Esophagus squamous epithelium (tissue), 5 donors: Measurements from ENCODE around the gene SMYD4. TPM values are rescaled to one million over a fixed set of nuclear protein-coding genes. Genes with fewer than 3 reads are reported as not detected.

Experiments used
- DNase-seq: peaks from one replicate; lab custom pipeline; 2025; lab: John Stamatoyannopoulos, UW
- H3K27ac ChIP-seq, 4 donors: fragments of 200-600 bp; sonication (generic); one replicate each; pipeline ENCODE4 v1.5.1; 2016 to 2019; ENCODE audit warnings: mild to moderate bottlenecking in 1 of 4
- H3K27me3 ChIP-seq, 4 donors: fragments of 200-600 bp; sonication (generic); 1 replicate in 3 of 4; 2 replicates in 1 of 4; pipeline versions ENCODE4 v1.5.1 to v1.6.0; 2017 to 2021; ENCODE audit warnings: antibody characterized with exemption in 1 of 4
- H3K36me3 ChIP-seq, 3 donors: fragments of 200-600 bp; sonication (generic); one replicate each; pipeline ENCODE4 v1.5.1; 2016 to 2019
- H3K4me1 ChIP-seq, 3 donors: fragments of 200-600 bp; sonication (generic); one replicate each; pipeline ENCODE4 v1.5.1; 2017 to 2019
- H3K4me3 ChIP-seq, 4 donors: fragments of 200-600 bp; sonication (generic); 1 replicate in 3 of 4; 2 replicates in 1 of 4; pipeline ENCODE4 v1.5.1; 2016 to 2019; ENCODE audit warnings: mild to moderate bottlenecking in 2 of 4, moderate library complexity in 1 of 4
- H3K9me3 ChIP-seq, 3 donors: fragments of 200-600 bp; sonication (generic); one replicate each; pipeline ENCODE4 v1.5.1; 2016 to 2019
- CTCF ChIP-seq, 6 experiments: fragments of 450-650 bp in 4 of 6; fragments of 200-600 bp in 2 of 6; sonication (generic) in 2 of 6; IDR thresholded peaks; one replicate each; pipeline ENCODE4 v1.5.1; 2016 to 2019; ENCODE audit warnings: antibody characterized with exemption in 6 of 6, mild to moderate bottlenecking in 4 of 6, moderate library complexity in 4 of 6
- POLR2A ChIP-seq, 4 donors: fragments of 450-650 bp; IDR thresholded peaks; one replicate each; pipeline ENCODE4 v1.6.1; 2017; ENCODE audit warnings: antibody characterized with exemption in 4 of 4, mild to moderate bottlenecking in 4 of 4, moderate library complexity in 3 of 4
- WGBS, 2 donors: methylation state at CpG; one replicate each; pipeline ENCODE4 v1.1.5; 2018; 5-methylcytosine and 5-hydroxymethylcytosine counted together
- intact Hi-C: fragments of 100-400 bp; cut with DNase I; formaldehyde crosslinking; loops from one replicate; pipeline ENCODE4 v1.15.0; 2022
- total RNA-seq, 4 donors: library from RNA; depleted of rRNA; stranded (reverse); fragments of >200 nt; gene quantifications; one replicate each; pipeline ENCODE4 v1.1.0, GENCODE V29; 2016
- donor health status: DM: yes; HTN: yes; CAD: no.

Gene SMYD4
- total RNA-seq, 4 donors from 2014 or later, result 5.0 to 9.0 (median 6.5) TPM

DNA sequence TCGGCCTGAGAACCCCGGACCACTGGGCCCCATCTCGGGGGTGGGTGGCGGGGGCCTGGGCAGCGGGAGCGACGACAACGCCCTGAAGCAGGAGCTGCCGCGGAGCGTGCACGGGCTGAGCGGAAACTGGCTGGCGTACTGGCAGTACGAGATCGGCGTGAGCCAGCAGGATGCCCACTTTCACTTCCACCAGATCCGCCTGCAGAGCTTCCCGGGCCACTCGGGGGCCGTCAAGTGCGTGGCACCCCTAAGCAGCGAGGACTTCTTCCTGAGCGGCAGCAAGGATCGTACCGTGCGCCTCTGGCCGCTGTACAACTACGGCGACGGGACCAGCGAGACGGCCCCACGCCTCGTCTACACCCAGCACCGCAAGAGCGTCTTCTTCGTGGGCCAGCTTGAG lies 95.9 kb downstream of the SMYD4 start:
- Histone ChIP-seq H3K4me1 (peaks cover 25 to 54% (median 38%) of the 10 kb centered on the region in 3 donors), H3K9me3 (no peaks in the 10 kb centered on the region), H3K36me3 (peaks cover 16 to 96% (median 25%) of the 10 kb centered on the region in 3 donors), H3K4me3 (no peak overlapping the region), H3K27ac (no peak overlapping the region), H3K27me3 (no peaks in the 10 kb centered on the region)
- TF ChIP-seq CTCF (IDR thresholded peaks at IDR 0.05) (no peak), POLR2A (IDR thresholded peaks at IDR 0.05) (no peak)
- intact Hi-C loops, result no loop called here
- DNase-seq, result no peak
- 90 to 94% methylated on average over 25 to 27 of the region's 38 CpGs for WGBS, 2 donors

- H3K4me1 ChIP-seq, result peaks cover 25 to 63% (median 38%) of the 10 kb centered on the region in 3 donors
- H3K27ac ChIP-seq, result no peak overlapping the region
- TF ChIP-seq CTCF (IDR thresholded peaks at IDR 0.05) (no peak), POLR2A (IDR thresholded peaks at IDR 0.05) (no peak)
- H3K27me3 ChIP-seq, result no peaks in the 10 kb centered on the region
- no peaks in the 10 kb centered on the region for H3K9me3 ChIP-seq
- intact Hi-C loops, result no loop called here
- 72 to 73% methylated on average over 9 of the region's 11 CpGs for WGBS, 2 donors
- H3K36me3 ChIP-seq, result peaks cover 22 to 97% (median 22%) of the 10 kb centered on the region in 3 donors
- H3K4me3 ChIP-seq, result no peak overlapping the region
- no peak for DNase-seq
Observed at GRCh38 chr17:1732833-1733321, 96.8 kb downstream of the SMYD4 start.

DNA sequence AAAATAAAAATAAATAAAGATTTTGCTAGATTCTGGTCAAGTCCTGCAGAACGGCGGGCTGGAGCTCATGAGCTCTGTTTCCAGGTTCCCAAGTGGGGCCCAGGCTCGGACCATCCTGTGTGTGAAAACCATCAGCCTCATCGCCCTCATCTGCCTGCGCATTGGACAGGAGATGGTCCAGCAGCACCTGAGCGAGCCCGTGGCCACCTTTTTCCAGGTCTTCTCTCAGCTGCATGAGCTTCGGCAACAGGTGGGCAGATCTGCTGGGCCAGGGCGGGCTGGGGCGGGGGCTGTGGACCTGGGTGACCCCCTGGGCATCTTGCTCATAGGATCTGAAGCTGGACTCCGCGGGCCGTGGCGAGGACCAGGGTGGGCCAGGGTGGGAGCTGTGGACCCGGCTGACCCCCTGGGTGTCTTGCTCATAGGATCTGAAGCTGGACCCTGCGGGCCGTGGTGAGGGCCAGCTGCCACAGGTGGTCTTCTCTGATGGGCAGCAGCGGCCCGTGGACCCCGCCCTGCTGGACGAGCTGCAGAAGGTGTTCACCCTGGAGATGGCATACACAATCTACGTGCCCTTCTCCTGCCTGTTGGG lies 97.4 kb downstream of the SMYD4 start:
- intact Hi-C loops, result no loop called here
- H3K36me3 ChIP-seq, result peaks cover 21 to 97% (median 23%) of the 10 kb centered on the region in 3 donors

DNA sequence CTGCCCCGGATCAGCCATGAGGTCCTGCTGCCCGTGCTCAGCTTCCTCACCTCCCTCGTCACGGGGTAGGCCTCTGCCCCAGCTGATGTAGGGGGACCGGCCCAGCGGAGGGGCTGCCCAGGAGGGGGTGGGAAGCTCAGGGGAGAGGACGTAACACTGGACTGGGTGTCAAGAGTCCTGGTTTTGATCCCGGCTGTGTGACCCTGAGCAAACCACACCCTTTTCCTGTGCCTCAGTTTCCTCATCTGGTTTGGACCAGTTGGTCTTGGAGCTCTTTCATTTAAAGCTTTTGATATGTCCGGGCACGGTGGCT lies 98.6 kb downstream of the SMYD4 start:
- Histone ChIP-seq H3K4me1 (peaks cover 25 to 65% (median 36%) of the 10 kb centered on the region in 3 donors), H3K27ac (peak overlapping the region; percentile 72 to 92 (median 84)), H3K36me3 (peaks cover 26 to 97% (median 28%) of the 10 kb centered on the region in 3 donors), H3K9me3 (no peaks in the 10 kb centered on the region), H3K4me3 (peak overlapping the region in 2 of 4 donors; percentile 15 to 51), H3K27me3 (no peaks in the 10 kb centered on the region)
- intact Hi-C loops, result no loop called here
- no peak for TF ChIP-seq CTCF (IDR thresholded peaks at IDR 0.05)
- no peak for DNase-seq
- WGBS, 2 donors, result no CpG with 5 or more reads among the region's 10 CpGs

More for the DNA sequence above, 97.4 kb downstream of the SMYD4 start:
- TF ChIP-seq CTCF (IDR thresholded peaks at IDR 0.05) (no peak), POLR2A (IDR thresholded peaks at IDR 0.05) (no peak)
- WGBS, 2 donors, result 93 to 97% methylated on average over 5 to 9 of the region's 22 CpGs
- H3K4me3 ChIP-seq, result no peak overlapping the region
- H3K27me3 ChIP-seq, result no peaks in the 10 kb centered on the region
- peaks cover 26 to 65% (median 38%) of the 10 kb centered on the region in 3 donors for H3K4me1 ChIP-seq
- no peak overlapping the region for H3K27ac ChIP-seq
- no peak for DNase-seq
- H3K9me3 ChIP-seq, result no peaks in the 10 kb centered on the region

DNA sequence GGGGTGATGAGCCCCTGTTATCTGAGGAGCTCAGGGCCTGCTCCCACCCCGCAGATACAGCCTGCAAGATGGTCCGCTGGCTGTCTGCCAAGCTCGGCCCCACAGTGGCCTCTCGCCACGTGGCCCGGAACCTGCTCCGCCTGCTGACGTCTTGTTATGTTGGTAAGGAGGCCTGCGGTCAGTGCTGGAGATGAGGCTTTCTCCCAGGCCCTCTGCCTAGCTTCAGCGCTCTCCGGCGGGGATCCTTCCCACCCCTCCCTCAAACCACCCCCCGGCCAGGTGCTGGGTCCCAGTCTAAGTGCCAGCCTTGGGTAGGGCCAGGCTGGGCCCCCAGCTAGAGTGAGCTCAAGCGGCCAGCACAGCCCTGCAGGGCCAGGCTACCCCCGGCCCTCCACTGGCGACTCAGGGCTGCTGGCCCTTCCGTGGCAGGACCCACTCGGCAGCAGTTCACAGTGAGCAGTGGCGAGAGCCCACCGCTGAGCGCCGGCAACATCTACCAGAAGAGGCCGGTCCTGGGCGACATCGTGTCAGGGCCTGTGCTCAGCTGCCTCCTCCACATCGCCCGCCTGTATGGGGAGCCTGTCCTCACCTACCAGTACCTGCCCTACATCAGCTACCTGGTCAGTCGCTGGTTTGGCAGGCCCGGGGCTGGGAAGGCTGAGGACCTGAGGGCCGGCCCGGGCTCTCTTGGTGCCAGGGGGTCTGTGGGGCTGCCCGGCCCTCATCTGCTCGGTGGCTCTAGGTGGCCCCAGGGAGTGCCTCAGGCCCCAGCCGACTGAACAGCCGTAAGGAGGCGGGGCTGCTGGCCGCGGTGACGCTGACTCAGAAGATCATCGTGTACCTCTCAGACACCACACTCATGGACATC lies 99.1 kb downstream of the SMYD4 start:
- Histone ChIP-seq H3K4me1 (peaks cover 27 to 65% (median 35%) of the 10 kb centered on the region in 3 donors), H3K4me3 (peak overlapping the region in 2 of 4 donors; percentile 15 to 51), H3K9me3 (no peaks in the 10 kb centered on the region), H3K27me3 (no peaks in the 10 kb centered on the region), H3K36me3 (peaks cover 22 to 95% (median 27%) of the 10 kb centered on the region in 3 donors), H3K27ac (peak overlapping the region; percentile 72 to 92 (median 84))
- peak in 1 of 6 experiments; percentile 13 for TF ChIP-seq CTCF (IDR thresholded peaks at IDR 0.05)
- peak in 2 of 4 donors; percentile 21 to 30 for TF ChIP-seq POLR2A (IDR thresholded peaks at IDR 0.05)
- DNase-seq, result no peak
- 45 to 52% methylated on average over 4 to 11 of the region's 40 CpGs for WGBS, 2 donors
- intact Hi-C loops, result no loop called here
